GM23248 (cell line): Measurements from ENCODE around the gene CARD11. TPM values are rescaled to one million over a fixed set of nuclear protein-coding genes. Genes with fewer than 3 reads are reported as not detected.

ENCODE experiments used
- DNase-seq: peaks from one replicate; pipeline ENCODE4 v3.0.0-alpha.2; 2015
- H2AFZ ChIP-seq: fragments of 200-600 bp; sonication (generic); 2 replicates; pipeline ENCODE4 v1.6.1; 2016; ENCODE audit warnings: antibody characterized with exemption
- H3F3A ChIP-seq: fragments of 200-600 bp; sonication (generic); 2 replicates; pipeline ENCODE4 v1.6.1; 2016; ENCODE audit warnings: mild to moderate bottlenecking, antibody characterized with exemption, mixed run types; ENCODE audit not compliant: insufficient read depth
- H3K27ac ChIP-seq: fragments of 200-600 bp; sonication (generic); 2 replicates; pipeline ENCODE4 v1.5.1; 2016; ENCODE audit warnings: mild to moderate bottlenecking
- H3K27me3 ChIP-seq: fragments of 200-600 bp; sonication (generic); replicated peaks from 2 replicates; pipeline ENCODE4 v1.6.1; 2016; ENCODE audit warnings: mild to moderate bottlenecking; ENCODE audit not compliant: insufficient read depth
- H3K36me3 ChIP-seq: fragments of 200-600 bp; sonication (generic); 2 replicates; pipeline ENCODE4 v1.6.1; 2016; ENCODE audit warnings: low read depth, mild to moderate bottlenecking
- H3K4me1 ChIP-seq: fragments of 200-600 bp; sonication (generic); 2 replicates; pipeline ENCODE4 v1.6.1; 2016; ENCODE audit warnings: mild to moderate bottlenecking; ENCODE audit not compliant: insufficient read depth
- H3K4me2 ChIP-seq: fragments of 200-600 bp; sonication (generic); one replicate; pipeline ENCODE4 v1.6.1; 2016; ENCODE audit warnings: mild to moderate bottlenecking; ENCODE audit not compliant: unreplicated experiment
- H3K4me3 ChIP-seq: fragments of 200-600 bp; sonication (generic); 2 replicates; pipeline ENCODE4 v1.5.1; 2016; ENCODE audit warnings: mild to moderate bottlenecking
- H3K79me2 ChIP-seq: fragments of 200-600 bp; sonication (generic); 2 replicates; pipeline ENCODE4 v1.6.1; 2016; ENCODE audit warnings: mild to moderate bottlenecking; ENCODE audit not compliant: insufficient read depth
- H3K9ac ChIP-seq: fragments of 200-600 bp; sonication (generic); 2 replicates; pipeline ENCODE4 v1.6.1; 2016; ENCODE audit warnings: mild to moderate bottlenecking
- H3K9me2 ChIP-seq: fragments of 200-600 bp; sonication (generic); 2 replicates; pipeline ENCODE4 v1.6.1; 2016; ENCODE audit warnings: mixed run types, mild to moderate bottlenecking, moderate library complexity; ENCODE audit not compliant: insufficient read depth
- H3K9me3 ChIP-seq: fragments of 200-600 bp; sonication (generic); one replicate; pipeline ENCODE4 v1.6.1; 2017; ENCODE audit warnings: low read depth
- H4K20me1 ChIP-seq: fragments of 200-600 bp; sonication (generic); 2 replicates; pipeline ENCODE4 v1.6.0; 2016; ENCODE audit not compliant: insufficient read depth
- EZH2 ChIP-seq: fragments of 200-600 bp; sonication (generic); IDR thresholded peaks from 2 replicates; pipeline ENCODE4 v1.6.1; 2018; ENCODE audit warnings: antibody characterized with exemption, mild to moderate bottlenecking; ENCODE audit not compliant: insufficient read depth, poor library complexity, severe bottlenecking
- EZH2phosphoT487 ChIP-seq: fragments of 200-600 bp; sonication (generic); IDR thresholded peaks from 2 replicates; pipeline ENCODE4 v1.6.1; 2018; ENCODE audit warnings: antibody characterized with exemption, moderate library complexity, mild to moderate bottlenecking, low read depth; ENCODE audit not compliant: insufficient read depth
- WGBS, 2 experiments: methylation state at CpG; one replicate each; pipeline ENCODE4 v1.1.6; 2015 to 2017; ENCODE audit warnings: low lambda C conversion rate in 2 of 2, low coverage in 1 of 2; ENCODE audit errors: missing lambda C conversion rate in 2 of 2; 5-methylcytosine and 5-hydroxymethylcytosine counted together
- in situ Hi-C: fragments of 300-500 bp; cut with MboI; formaldehyde crosslinking; loops from 2 replicates; pipeline ENCODE4 v1.15.0; 2020
- polyA plus RNA-seq: library from polyadenylated mRNA; unstranded; fragments of >200 nt; fragmentation: Nextera tagmentation; extraction: Ambion mirVana; gene quantifications from 2 replicates; pipeline ENCODE4 v1.2.1, GENCODE V29; 2016
- total RNA-seq: library from RNA; depleted of rRNA; stranded (reverse); fragments of >200 nt; shearing (Covaris generic); gene quantifications from 2 replicates; pipeline ENCODE4 v1.2.3, GENCODE V29; 2014

The CARD11 gene
- total and polyA plus RNA-seq, 2 experiments from 2014 or later = not detected

DNA sequence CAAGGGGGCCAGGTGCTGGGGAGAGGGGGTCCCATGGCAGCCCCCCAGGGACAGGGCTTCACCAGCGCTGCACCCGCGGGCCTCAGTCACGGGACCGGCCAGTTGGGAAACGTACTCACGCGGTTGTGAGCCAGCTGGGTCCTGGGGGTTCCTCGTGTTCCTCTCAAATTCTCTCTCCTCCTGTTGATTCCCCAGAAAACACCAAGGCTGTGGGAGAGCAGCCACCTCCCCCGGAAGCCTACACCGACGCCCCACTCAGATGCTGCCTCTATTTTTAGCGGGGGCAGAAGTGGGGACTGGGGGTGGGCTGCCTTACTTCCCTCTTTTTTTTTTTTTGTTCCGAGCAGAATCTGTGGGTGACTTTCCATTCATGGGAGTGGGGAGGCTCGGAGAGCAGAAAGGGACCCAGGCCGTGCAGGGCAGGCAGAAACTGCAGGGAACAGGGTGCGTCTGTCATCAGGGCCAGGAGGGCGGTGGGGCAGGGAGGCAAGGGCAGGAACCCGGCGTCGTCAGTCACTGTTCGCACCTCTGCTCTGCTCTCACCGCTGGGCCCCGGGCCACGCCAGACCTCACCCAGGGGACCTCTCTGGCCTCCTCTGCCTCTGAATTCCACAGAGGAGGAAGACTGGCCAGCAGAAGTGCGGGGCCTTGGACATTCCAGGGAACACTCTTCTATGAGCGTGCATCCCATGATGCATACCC lies 63.1 kb downstream of the CARD11 start:
- Histone ChIP-seq H3K9me3 (no peaks in the 10 kb centered on the region), H3F3A (no peaks in the 10 kb centered on the region), H3K27ac (no peak overlapping the region), H3K4me1 (no peaks in the 10 kb centered on the region), H3K36me3 (no peaks in the 10 kb centered on the region), H4K20me1 (no peaks in the 10 kb centered on the region), H3K4me3 (no peak overlapping the region), H3K79me2 (no peaks in the 10 kb centered on the region), H3K9me2 (no peaks in the 10 kb centered on the region), H3K9ac (no peak overlapping the region), H3K4me2 (no peak overlapping the region), H2AFZ (no peak overlapping the region), H3K27me3 (no peaks in the 10 kb centered on the region; the same call in 1 of the 2 replicates)
- no peak for DNase-seq
- TF ChIP-seq EZH2phosphoT487 = no peak
- in situ Hi-C loops = no loop called here
- WGBS, 2 experiments = 68 to 69% methylated on average over 26 to 27 of the region's 27 CpGs

DNA sequence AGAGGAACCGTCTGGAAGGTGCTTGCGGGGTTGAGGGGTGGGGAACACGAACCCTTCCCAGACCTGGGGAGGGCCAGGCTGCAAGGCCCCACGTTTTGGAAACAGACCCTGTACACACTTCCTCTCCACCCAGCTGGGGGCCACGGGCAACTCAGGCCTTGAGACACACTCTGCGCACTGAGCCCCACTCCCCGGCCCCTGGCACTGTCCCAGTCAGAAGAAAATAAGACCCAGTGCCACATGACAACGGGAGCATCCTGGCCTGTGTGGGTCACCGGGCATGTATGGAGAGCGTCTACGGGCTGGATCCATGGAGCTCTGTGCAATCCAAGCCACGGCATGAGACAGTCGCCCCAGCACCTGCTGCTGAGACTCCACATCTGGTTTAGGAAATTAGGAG lies 63.7 kb downstream of the CARD11 start:
- DNase-seq = no peak
- no peak overlapping the region for H3K4me3 ChIP-seq
- in situ Hi-C loops = no loop called here
- no peaks in the 10 kb centered on the region for H3F3A ChIP-seq
- no peaks in the 10 kb centered on the region for H4K20me1 ChIP-seq
- no peaks in the 10 kb centered on the region for H3K9me2 ChIP-seq
- H3K9ac ChIP-seq = no peak overlapping the region
- WGBS, 2 experiments = 52 to 57% methylated on average over 12 to 13 of the region's 13 CpGs
- H3K36me3 ChIP-seq = no peaks in the 10 kb centered on the region
- H3K79me2 ChIP-seq = no peaks in the 10 kb centered on the region
- no peak overlapping the region for H2AFZ ChIP-seq
- H3K27ac ChIP-seq = no peak overlapping the region
- H3K9me3 ChIP-seq = no peaks in the 10 kb centered on the region
- no peak for TF ChIP-seq EZH2phosphoT487
- no peak for TF ChIP-seq EZH2
- H3K4me2 ChIP-seq = no peak overlapping the region
- no peaks in the 10 kb centered on the region; the same call in 1 of the 2 replicates for H3K27me3 ChIP-seq
- no peaks in the 10 kb centered on the region for H3K4me1 ChIP-seq

DNA sequence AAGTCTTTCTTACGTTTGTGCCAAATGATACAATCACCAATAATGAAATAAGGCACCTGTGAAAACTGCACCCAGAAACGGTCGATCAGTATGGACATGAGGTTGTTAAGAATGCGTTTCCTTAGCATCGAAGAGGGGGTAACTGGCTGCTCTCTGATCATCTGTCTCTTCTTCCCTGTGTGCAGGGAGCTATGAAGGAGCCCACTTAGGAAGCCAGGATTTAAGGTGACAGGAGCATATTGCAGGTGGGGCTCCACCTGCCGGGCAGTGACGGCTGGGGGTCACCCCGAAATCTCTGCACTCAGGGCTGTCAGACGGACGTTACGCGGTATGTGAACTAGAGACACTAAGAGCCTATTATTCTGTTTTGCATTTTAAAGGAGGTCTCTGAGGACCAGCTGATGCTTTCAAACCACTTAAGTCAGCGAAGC lies 64.5 kb downstream of the CARD11 start:
- Histone ChIP-seq H3K4me3 (no peak overlapping the region), H3K4me1 (no peaks in the 10 kb centered on the region), H3K79me2 (no peaks in the 10 kb centered on the region), H3K9me2 (no peaks in the 10 kb centered on the region), H4K20me1 (no peaks in the 10 kb centered on the region), H3K27me3 (no peaks in the 10 kb centered on the region; the same call in 1 of the 2 replicates), H3F3A (no peaks in the 10 kb centered on the region), H2AFZ (no peak overlapping the region), H3K27ac (no peak overlapping the region), H3K4me2 (no peak overlapping the region), H3K36me3 (no peaks in the 10 kb centered on the region), H3K9ac (no peak overlapping the region), H3K9me3 (no peaks in the 10 kb centered on the region)
- 45 to 46% methylated on average over 13 of the region's 13 CpGs for WGBS, 2 experiments
- no peak for TF ChIP-seq EZH2
- TF ChIP-seq EZH2phosphoT487 = no peak
- in situ Hi-C loops = no loop called here
- DNase-seq = no peak

DNA sequence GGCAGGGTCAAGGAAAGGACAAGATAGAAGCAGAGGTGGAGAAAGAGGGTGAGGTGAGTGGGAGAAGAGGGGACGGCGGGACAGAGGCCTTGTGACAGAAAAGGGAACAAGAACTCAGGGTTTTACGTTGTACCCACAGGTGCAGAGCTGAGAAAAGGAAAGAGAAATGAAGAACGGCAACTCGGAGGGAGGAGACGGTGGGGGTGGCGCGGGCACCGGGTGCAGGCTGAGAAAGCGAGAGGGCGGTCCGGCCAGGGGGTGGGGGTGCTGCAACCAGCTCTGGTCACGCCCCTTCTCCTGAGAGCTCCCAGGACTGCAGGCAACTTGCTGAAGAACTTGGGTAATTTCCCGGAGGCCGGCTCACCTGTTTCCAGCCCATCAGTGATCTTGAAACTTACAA lies 65.3 kb downstream of the CARD11 start:
- TF ChIP-seq EZH2phosphoT487 (no peak), EZH2 (no peak)
- no peaks in the 10 kb centered on the region; the same call in 1 of the 2 replicates for H3K27me3 ChIP-seq
- no peaks in the 10 kb centered on the region for H4K20me1 ChIP-seq
- DNase-seq = no peak
- no peaks in the 10 kb centered on the region for H3F3A ChIP-seq
- WGBS, 2 experiments = 4 to 14% methylated on average over 6 to 15 of the region's 15 CpGs
- H2AFZ ChIP-seq = no peak overlapping the region
- no peak overlapping the region for H3K9ac ChIP-seq
- H3K27ac ChIP-seq = no peak overlapping the region
- no peaks in the 10 kb centered on the region for H3K9me3 ChIP-seq
- no peaks in the 10 kb centered on the region for H3K4me1 ChIP-seq
- H3K4me3 ChIP-seq = no peak overlapping the region
- no peaks in the 10 kb centered on the region for H3K9me2 ChIP-seq
- no peak overlapping the region for H3K4me2 ChIP-seq
- H3K79me2 ChIP-seq = no peaks in the 10 kb centered on the region
- in situ Hi-C loops = no loop called here
- no peaks in the 10 kb centered on the region for H3K36me3 ChIP-seq

DNA sequence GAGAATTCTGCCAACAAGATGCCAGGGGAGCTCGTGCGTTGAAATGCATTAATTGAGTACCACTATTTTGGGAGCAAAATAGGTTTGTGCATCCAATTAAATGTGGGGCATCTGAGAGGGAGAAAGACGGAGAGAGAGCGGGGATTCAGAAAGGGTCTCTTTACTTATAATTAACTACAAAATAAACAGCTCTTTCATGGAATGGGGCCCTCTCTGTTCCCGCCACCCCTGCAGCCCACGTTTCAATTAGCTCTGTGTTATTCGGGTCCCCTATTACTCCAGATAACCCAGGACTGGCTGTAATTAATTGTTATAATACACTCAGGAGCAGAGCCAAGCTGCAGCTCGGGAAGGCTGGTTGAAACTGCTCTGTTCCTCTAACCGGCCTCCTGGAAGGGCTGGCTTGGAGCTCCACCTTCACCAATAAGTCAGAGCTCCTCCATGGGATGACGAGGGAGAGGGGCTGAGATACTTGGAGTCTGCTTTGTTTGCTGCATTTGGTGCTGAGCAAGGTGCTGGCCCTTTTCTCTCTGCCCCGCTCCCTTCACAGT lies 67.8 kb downstream of the CARD11 start:
- Histone ChIP-seq H3F3A (no peaks in the 10 kb centered on the region), H3K36me3 (no peaks in the 10 kb centered on the region), H2AFZ (no peak overlapping the region), H4K20me1 (no peaks in the 10 kb centered on the region), H3K27me3 (no peaks in the 10 kb centered on the region; the same call in 1 of the 2 replicates), H3K27ac (no peak overlapping the region), H3K79me2 (no peaks in the 10 kb centered on the region), H3K9me2 (no peaks in the 10 kb centered on the region), H3K4me2 (no peak overlapping the region), H3K4me3 (no peak overlapping the region), H3K4me1 (no peaks in the 10 kb centered on the region), H3K9me3 (no peaks in the 10 kb centered on the region), H3K9ac (no peak overlapping the region)
- in situ Hi-C loops = no loop called here
- WGBS, 2 experiments = 32 to 34% methylated on average over 11 of the region's 11 CpGs
- TF ChIP-seq EZH2 (no peak), EZH2phosphoT487 (no peak)
- DNase-seq = no peak
